Fibroblast of upper back skin (primary cell): ENCODE data around the gene NOD2.

Experiments used
- DNase-seq: peaks from one replicate; pipeline ENCODE4 v3.0.0-alpha.2; 2013

Gene NOD2

GRCh38 chr16:50692999-50693781 lies at the start of gene NOD2:
NOD2 (plus strand) TSS chr16:50693606; CDS start chr16:50699496, 5,890 bp downstream.
- peak; percentile 1 for DNase-seq

DNA sequence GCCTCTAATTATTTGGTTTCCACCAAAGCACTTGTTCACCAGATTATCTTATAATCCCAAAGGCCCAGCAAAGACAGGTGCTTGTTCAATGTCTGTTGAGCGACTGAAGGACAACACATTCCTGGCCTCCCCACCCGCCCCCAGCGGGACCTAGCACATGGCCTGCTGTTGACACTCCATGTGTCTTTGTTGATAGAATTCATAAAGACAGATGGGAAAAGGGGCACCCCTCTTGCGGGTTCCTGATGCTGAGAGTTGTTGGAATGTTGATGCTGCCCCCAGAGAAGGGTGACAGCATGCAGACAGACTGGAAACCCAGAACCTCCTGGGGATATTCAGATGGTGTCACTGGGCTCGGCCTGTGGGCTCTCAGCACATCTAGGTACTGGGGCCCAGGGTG lies 49.2 kb upstream of the NOD2 start:
- DNase-seq = no peak

GRCh38 chr16:50644729-50645128 lies 48.7 kb upstream of the NOD2 start:
- DNase-seq = peak; percentile 49

DNA sequence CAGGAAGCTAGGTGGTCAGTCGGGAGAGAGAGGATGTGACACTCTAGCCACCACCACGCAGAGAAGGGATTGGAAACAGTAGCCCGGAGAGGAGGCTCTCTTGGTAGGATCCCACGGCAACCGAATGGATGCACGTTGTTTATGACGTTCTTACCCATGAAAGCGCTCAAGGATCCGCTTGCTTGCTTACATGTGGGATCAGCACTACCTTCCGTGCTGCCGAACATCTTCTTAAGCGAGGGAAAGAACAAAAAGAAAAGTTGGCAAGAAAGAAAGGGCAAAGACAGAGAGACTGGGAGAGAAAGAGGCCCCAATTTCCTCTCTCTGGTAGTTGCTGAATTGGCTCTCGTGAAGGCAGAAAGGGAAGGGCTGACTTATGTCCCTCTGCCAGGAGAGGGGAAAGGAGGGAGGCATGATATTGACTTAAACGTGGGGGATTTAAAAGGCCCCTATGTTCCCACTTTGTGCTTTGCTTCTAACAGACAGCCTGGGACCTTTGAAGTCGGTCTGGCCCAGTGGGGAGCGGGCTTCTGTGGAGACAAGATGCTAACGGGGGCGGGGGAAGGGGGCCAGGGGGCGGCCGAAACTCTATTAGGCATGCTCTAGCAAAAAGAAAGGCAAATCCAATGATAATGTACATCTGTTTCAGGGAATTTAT lies 47.7 kb upstream of the NOD2 start:
- no peak for DNase-seq

GRCh38 chr16:50646345-50646744 lies 47.1 kb upstream of the NOD2 start:
- DNase-seq = no peak

GRCh38 chr16:50651835-50652438 lies 41.5 kb upstream of the NOD2 start:
- no peak for DNase-seq

DNA sequence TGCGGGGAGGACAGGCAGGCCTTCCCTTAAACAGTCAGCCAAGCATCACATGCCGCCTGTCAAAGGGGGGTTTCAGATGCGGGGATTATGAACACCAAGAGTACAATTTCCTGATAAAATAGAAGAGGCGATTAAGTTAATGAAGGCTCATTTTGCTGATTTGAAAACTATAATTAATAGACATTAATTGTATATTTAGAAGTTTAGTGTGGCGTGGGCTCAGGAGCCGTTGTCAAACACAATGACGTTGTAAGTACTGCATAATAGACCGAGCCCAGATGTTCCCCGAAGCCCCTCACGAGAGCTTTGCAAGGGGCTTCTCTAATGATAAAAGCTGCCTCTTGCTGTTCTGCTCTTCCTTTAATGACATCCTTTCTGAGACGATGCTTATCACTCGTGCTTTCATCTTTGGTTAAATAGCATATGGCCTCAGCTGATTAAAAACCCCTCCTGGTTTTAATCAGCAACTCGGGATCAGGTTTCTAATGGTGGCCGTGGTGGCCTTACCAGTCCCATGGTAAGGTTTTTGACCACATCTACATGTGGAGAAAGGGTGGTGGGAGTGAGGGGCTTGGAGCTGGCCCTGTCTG lies 40.5 kb upstream of the NOD2 start:
- DNase-seq = no peak

DNA sequence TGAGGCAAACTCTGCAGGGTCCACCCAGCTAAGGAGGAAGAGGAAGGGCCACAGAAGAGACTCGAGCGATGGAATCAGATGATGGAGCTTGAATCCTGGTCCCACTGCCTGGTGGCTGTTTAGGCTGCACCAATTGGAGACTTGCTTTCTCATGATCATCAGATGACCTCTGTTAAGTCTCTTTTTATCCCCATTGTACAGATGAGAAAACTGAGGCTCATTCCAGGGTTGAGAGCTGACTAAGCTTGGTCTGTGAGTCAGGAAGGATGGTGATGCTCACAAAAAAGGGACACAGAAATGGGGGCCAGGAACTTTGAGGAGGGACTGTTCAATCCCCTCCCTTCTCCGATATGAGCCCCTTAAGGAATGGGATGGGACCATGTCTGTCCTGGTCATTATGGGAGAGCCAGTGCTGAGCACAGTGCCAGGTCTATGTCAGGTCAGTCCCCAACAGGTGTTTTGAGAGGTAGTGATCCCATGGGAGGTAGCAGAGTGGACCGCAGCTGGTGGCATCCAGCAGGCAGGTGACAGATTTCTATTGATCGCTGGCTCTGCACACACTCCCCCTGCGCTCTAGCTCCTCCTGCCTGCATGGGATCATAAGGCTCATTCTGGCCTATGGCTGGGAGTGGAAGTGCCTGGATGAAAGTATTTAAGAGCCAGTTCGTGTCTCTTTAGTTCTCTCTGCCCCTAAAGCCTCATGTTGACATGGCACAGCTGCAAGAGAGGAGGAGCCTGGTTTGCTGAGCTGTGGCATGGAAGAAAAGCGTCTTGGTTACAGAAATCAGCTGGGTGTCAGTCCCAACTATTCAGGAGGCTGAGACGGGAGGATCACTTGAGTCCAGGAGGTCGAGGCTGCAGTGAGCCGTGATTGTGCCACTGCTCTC lies 39.5 kb upstream of the NOD2 start:
- no peak for DNase-seq

DNA sequence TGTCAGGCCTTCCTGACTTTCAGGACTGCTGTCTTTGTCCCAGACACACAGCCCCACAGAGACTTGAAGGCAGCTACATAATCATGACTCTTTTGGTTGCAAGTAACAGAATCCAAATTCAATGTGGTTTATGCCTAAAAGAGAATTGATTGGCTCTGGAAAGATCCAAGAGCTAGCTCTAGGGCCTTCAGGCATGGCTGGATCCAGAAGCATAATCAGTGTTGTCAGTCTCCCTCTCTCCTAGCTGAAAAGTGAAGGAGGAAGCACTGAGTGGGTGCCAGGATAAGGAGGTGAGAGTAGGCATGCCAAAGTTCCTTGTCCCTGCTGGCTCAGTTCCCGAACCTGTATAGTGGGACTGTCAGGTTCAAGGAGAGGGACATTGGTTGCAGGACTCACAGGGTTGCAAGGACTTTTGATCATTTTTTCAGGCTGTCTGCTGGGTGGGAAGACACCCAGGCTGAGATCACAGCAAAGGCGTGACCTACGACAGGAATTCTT lies 37.8 kb upstream of the NOD2 start:
- no peak for DNase-seq

- DNase-seq = no peak
These were observed 36.2 kb upstream of the NOD2 start for GRCh38 chr16:50657241-50657640.

DNA sequence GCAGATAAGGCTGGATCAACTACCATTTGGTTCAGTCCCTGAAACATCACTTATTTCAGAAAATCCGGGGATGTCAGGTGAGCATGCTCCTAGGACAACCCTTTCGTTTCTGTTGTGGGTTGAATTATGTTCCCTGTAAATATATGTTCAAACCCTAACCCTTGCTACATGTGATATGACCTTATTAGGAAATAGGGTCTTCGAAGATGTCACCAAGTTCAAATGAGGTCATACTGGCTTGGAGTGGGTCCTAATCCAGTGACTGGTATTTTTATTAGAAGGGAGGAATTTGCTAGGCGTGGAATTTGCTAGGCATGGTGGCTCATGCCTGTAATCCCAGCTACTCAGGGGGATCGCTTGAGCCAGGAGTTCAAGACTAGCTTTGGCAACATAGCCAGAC lies 33.6 kb upstream of the NOD2 start:
- no peak for DNase-seq

GRCh38 chr16:50662306-50662940 lies 31.0 kb upstream of the NOD2 start:
- DNase-seq = no peak

GRCh38 chr16:50664270-50664669 lies 29.1 kb upstream of the NOD2 start:
- DNase-seq = no peak

DNA sequence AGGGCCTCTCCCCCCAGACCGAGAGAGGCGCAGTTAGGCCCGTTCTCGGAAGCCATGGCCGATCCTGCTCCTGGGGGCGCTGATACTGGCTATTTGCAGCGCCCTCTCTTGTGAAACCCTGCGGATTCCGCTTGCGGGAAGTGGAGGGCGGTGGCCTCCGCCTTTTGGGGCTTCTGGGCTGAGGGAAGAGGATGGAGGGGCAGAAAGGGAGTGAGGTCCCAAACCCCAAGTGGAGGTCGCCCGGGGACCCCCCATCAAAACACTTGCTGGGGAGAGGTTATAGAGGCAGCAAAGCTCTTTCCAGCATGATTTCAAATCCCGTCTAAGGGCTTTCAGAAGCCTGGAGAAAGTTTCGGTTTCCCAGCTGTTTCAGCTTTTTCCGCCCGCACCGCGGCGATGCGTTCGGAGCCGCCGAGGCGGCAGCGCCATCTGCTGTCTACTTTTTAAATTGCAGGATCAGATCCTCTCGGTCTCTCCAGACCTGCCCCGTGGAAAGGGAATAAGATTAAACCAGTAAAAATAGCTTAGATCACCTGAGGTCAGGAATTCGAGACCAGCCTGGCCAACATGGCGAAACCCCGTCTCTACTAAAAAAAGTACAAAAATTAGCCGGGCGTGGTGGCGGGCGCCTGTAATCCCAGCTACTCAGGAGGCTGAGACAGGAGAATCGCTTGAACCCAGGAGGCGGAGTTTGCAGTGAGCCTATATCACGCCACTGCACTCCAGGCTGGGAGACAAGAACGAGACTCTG lies 28.1 kb upstream of the NOD2 start:
- DNase-seq = peak; percentile 65

- no peak for DNase-seq
These were observed 26.5 kb upstream of the NOD2 start for GRCh38 chr16:50666658-50667496.

DNA sequence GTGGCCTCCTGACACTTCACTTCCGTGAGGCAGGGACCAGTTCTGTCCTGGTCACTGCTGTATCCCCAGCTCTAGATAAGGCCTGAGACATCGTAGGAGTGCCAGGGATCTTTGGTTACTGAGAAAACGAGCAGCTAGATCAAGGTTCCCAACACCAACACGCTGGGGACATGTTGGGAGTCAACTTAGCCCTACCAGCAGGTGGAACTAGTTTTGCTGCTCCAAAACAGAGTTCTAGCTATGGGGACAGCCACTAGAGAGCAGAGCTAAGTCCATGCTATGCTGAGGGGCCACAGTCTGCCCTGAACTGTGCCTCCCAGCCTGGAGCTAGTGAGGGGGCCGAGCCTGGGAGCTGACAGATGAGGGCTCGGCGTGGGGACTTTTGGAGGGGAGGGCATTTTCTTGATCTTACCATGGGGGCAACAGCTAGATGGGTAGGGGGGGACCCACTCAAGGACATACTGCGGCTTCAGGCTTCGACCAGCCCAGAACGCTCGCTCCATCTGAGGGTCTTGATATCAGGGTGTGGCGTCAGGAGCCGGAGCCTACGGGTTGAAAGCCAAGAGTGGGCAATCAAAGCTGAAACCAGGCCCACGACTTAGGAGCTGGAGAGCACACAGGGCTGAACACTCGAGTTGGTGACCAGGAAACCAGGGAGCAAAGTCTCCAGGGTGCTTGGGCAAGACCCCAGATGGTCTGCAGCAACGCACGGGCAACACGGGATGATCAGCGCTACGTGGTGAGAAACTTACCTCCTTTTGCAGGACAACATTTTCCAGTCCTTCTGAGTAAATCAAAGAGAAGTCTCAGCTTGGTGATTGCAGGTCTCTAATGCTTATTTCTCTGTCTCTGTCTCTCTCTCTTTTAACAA lies 25.7 kb upstream of the NOD2 start:
- DNase-seq = no peak

DNA sequence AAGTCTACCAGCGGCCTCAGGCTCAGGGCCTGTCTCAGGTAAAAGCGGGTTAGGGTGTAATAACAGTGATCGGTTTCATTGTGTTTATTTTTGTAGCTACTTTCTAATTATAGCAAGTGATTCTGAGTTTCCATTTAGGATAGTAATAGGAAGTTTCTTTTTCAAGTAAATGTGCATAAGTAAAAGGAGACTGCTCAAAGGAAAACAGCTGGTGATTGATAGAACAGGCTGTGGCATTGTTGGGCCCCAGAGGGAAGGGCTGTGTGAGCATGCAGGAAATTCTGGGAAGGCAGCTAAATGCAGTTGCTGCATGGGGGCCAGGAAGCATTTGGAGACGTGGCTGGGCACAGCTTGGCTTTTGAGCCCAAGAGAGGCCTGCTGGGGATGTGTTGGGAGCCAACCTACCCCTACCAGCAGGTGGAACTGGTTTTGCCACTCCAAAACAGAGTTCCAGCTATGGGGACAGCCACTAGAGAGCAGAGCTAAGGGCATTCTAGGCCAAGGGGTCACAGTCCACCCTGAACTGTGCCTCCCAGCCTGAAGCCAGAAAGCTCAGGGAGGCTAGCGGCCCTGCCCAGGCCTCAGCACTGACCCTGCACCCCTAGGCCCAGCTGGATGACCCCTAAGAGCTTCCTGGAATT lies 24.9 kb upstream of the NOD2 start:
- DNase-seq = no peak

- DNase-seq = no peak
These were observed 23.7 kb upstream of the NOD2 start for GRCh38 chr16:50669741-50670140.

- DNase-seq = no peak
These were observed 22.9 kb upstream of the NOD2 start for GRCh38 chr16:50670476-50670875.
